ENCODE measurements around the gene SLC43A3.
A peak's percentile ranks its signal among the peaks of the same experiment; 100 is the strongest.

Gene SLC43A3

GRCh38 chr11:57399972-57400578, 26.8 kb downstream of the SLC43A3 start:
- H3K4me2 ChIP-seq (ENCODE audit: low read length) = no peak overlapping the region
- no peaks in the 10 kb centered on the region for H3K9me3 ChIP-seq (ENCODE audit: insufficient read depth, low read length)
- no peak overlapping the region for H3K27ac ChIP-seq (ENCODE audit: low read length)
- no peaks in the 10 kb centered on the region for H3K27me3 ChIP-seq (ENCODE audit: low read depth, low read length)
- H3K79me2 ChIP-seq (ENCODE audit: low read length) = peaks cover 3% of the 10 kb centered on the region
- H3K4me3 ChIP-seq (ENCODE audit: low read length) = no peak overlapping the region
- H2AFZ ChIP-seq (ENCODE audit: low read depth, low read length) = no peak overlapping the region
- peaks cover 43% of the 10 kb centered on the region for H3K4me1 ChIP-seq (ENCODE audit: low read length)
- TF ChIP-seq CTCF (IDR thresholded peaks at IDR 0.05; ENCODE audit: low read depth, low read length) (no peak), EZH2phosphoT487 (IDR thresholded peaks at IDR 0.05; ENCODE audit: low read depth) (no peak)
- H4K20me1 ChIP-seq (ENCODE audit: insufficient read depth, low read length) = no peaks in the 10 kb centered on the region
- H3K36me3 ChIP-seq (replicated peaks; ENCODE audit: low read depth, low read length) = peaks cover 27% of the 10 kb centered on the region
- H3K9ac ChIP-seq (ENCODE audit: low read length) = no peak overlapping the region

DNA sequence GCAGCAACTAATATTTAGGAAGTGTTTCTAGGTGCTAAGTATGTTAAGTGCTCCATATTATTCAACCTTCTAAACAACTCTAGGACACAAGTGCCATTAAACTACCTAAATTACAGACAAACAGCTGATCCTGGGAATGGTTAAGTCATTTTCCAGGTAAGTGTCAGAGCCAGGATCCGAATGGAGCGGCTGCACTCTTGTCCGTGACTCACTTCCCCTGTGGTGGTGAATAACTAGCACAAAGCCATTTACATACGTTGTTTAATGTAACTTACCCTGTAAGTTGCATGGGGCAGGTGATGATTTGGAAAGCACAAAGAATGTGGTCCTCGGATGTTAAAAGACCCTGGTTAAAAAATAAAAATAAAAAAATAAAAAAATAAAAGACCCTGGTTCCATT, 27.7 kb downstream of the SLC43A3 start:
- Histone ChIP-seq H3K9me3 (ENCODE audit: insufficient read depth, low read length) (no peaks in the 10 kb centered on the region), H3K27me3 (ENCODE audit: low read depth, low read length) (no peaks in the 10 kb centered on the region), H3K27ac (ENCODE audit: low read length) (no peak overlapping the region), H3K4me3 (ENCODE audit: low read length) (no peak overlapping the region), H3K4me2 (ENCODE audit: low read length) (no peak overlapping the region), H2AFZ (ENCODE audit: low read depth, low read length) (no peak overlapping the region), H3K4me1 (ENCODE audit: low read length) (peaks cover 34% of the 10 kb centered on the region), H4K20me1 (ENCODE audit: insufficient read depth, low read length) (no peaks in the 10 kb centered on the region), H3K36me3 (replicated peaks; ENCODE audit: low read depth, low read length) (peaks cover 19% of the 10 kb centered on the region), H3K79me2 (ENCODE audit: low read length) (no peaks in the 10 kb centered on the region), H3K9ac (ENCODE audit: low read length) (no peak overlapping the region)
- no peak for TF ChIP-seq CTCF (IDR thresholded peaks at IDR 0.05; ENCODE audit: low read depth, low read length)
- no peak for TF ChIP-seq EZH2phosphoT487 (IDR thresholded peaks at IDR 0.05; ENCODE audit: low read depth)

GRCh38 chr11:57397394-57397990, 29.4 kb downstream of the SLC43A3 start:
- Histone ChIP-seq H3K36me3 (replicated peaks; ENCODE audit: low read depth, low read length) (peaks cover 12% of the 10 kb centered on the region), H3K9ac (ENCODE audit: low read length) (no peak overlapping the region), H4K20me1 (ENCODE audit: insufficient read depth, low read length) (no peaks in the 10 kb centered on the region), H3K4me2 (ENCODE audit: low read length) (peak overlapping the region; percentile 31), H3K9me3 (ENCODE audit: insufficient read depth, low read length) (no peaks in the 10 kb centered on the region), H3K4me3 (ENCODE audit: low read length) (no peak overlapping the region), H3K79me2 (ENCODE audit: low read length) (no peaks in the 10 kb centered on the region), H2AFZ (ENCODE audit: low read depth, low read length) (no peak overlapping the region), H3K27ac (ENCODE audit: low read length) (peak overlapping the region; percentile 7; the same call in 1 of the 2 replicates), H3K27me3 (ENCODE audit: low read depth, low read length) (no peaks in the 10 kb centered on the region), H3K4me1 (ENCODE audit: low read length) (peaks cover 19% of the 10 kb centered on the region)
- TF ChIP-seq CTCF (IDR thresholded peaks at IDR 0.05; ENCODE audit: low read depth, low read length) = no peak
- TF ChIP-seq EZH2phosphoT487 (IDR thresholded peaks at IDR 0.05; ENCODE audit: low read depth) = no peak

GRCh38 chr11:57396744-57397143, 30.2 kb downstream of the SLC43A3 start:
- H2AFZ ChIP-seq (ENCODE audit: low read depth, low read length) = no peak overlapping the region
- TF ChIP-seq EZH2phosphoT487 (IDR thresholded peaks at IDR 0.05; ENCODE audit: low read depth) = no peak
- H3K9ac ChIP-seq (ENCODE audit: low read length) = no peak overlapping the region

More at GRCh38 chr11:57396744-57397143, 30.2 kb downstream of the SLC43A3 start:
- H3K4me3 ChIP-seq (ENCODE audit: low read length) = no peak overlapping the region
- peaks cover 7% of the 10 kb centered on the region for H3K36me3 ChIP-seq (replicated peaks; ENCODE audit: low read depth, low read length)
- no peaks in the 10 kb centered on the region for H4K20me1 ChIP-seq (ENCODE audit: insufficient read depth, low read length)
- no peaks in the 10 kb centered on the region for H3K79me2 ChIP-seq (ENCODE audit: low read length)
- no peak overlapping the region for H3K4me2 ChIP-seq (ENCODE audit: low read length)
- H3K27me3 ChIP-seq (ENCODE audit: low read depth, low read length) = no peaks in the 10 kb centered on the region
- H3K4me1 ChIP-seq (ENCODE audit: low read length) = peaks cover 19% of the 10 kb centered on the region
- no peak overlapping the region for H3K27ac ChIP-seq (ENCODE audit: low read length)
- H3K9me3 ChIP-seq (ENCODE audit: insufficient read depth, low read length) = no peaks in the 10 kb centered on the region

All from OCI-LY3 (cell line).